Measurements from ENCODE around the gene OR7A17.

The OR7A17 gene

DNA sequence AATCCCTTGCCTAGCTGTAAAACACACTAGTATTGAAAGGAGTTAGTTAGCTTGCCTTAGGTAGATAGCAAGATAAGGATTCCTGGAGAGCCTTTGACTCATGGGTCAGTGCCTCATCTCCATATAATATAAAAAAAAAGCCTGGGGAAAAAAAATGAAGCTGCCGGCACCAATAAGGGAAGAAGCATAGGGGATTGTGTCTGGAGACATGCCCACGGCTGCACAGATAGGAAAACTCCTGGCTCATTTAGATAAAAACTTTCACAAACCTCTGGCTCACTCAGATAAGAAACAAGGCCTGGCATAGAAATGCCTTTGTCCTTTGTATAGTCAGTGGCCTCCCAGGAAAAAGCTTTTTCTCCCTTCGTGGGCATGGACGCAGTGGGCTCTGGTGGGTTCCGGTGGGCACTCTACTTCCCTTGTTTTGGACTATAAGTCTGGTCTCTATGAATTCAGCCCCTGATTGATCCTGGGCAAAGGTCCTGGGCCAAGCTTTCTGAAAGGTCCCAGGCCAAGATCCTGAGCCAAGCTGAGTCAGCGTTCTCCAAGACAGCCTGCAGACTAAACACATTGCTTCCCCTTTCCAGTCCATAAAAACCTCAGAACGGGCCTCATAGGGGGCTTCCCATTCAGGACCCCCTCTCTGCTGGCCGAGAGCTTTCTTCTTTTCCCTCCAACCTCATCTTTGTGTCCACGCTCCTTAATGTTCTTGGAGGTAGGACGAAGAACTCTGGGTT, 4.9 kb upstream of the OR7A17 start:
- TF ChIP-seq, protein P1, sequence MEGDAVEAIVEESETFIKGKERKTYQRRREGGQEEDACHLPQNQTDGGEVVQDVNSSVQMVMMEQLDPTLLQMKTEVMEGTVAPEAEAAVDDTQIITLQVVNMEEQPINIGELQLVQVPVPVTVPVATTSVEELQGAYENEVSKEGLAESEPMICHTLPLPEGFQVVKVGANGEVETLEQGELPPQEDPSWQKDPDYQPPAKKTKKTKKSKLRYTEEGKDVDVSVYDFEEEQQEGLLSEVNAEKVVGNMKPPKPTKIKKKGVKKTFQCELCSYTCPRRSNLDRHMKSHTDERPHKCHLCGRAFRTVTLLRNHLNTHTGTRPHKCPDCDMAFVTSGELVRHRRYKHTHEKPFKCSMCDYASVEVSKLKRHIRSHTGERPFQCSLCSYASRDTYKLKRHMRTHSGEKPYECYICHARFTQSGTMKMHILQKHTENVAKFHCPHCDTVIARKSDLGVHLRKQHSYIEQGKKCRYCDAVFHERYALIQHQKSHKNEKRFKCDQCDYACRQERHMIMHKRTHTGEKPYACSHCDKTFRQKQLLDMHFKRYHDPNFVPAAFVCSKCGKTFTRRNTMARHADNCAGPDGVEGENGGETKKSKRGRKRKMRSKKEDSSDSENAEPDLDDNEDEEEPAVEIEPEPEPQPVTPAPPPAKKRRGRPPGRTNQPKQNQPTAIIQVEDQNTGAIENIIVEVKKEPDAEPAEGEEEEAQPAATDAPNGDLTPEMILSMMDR (IDR thresholded peaks at IDR 0.05; ENCODE audit: low read length), result no peak
- no peak for TF ChIP-seq EZH2 (IDR thresholded peaks at IDR 0.05; ENCODE audit: borderline replicate concordance, low read length)
- no peaks in the 10 kb centered on the region for H3K36me3 ChIP-seq (ENCODE audit: insufficient read depth, low read length)

GRCh38 chr19:14889994-14890642, 4.2 kb upstream of the OR7A17 start:
- Histone ChIP-seq H3K9me2 (ENCODE audit: low read depth, low read length) (no peaks in the 10 kb centered on the region), H3K4me3 (ENCODE audit: low read depth, low read length, poor library complexity, severe bottlenecking) (no peak overlapping the region), H3K9ac (ENCODE audit: low read length) (no peak overlapping the region), H3K4me2 (ENCODE audit: low read length) (no peak overlapping the region), H3K36me3 (ENCODE audit: insufficient read depth, low read length) (no peaks in the 10 kb centered on the region), H3K9me3 (ENCODE audit: low read length) (0 out of 2 replicates have a peak, but pooled peaks cover 2% of the 10 kb centered on the region), H3F3A (ENCODE audit: insufficient read depth, low read length) (no peaks in the 10 kb centered on the region), H3K79me2 (ENCODE audit: insufficient read depth, low read length) (no peaks in the 10 kb centered on the region), H3K27me3 (ENCODE audit: insufficient read depth, low read length) (no peaks in the 10 kb centered on the region), H4K20me1 (ENCODE audit: insufficient read depth, low read length) (no peaks in the 10 kb centered on the region), H2AFZ (ENCODE audit: low read length) (no peak overlapping the region), H3K27ac (ENCODE audit: low read depth, low read length, poor library complexity, severe bottlenecking) (no peak overlapping the region), H3K4me1 (ENCODE audit: insufficient read depth, low read length, severe bottlenecking) (no peaks in the 10 kb centered on the region)
- no peak for TF ChIP-seq EZH2 (IDR thresholded peaks at IDR 0.05; ENCODE audit: borderline replicate concordance, low read length)
- TF ChIP-seq, protein P1 (IDR thresholded peaks at IDR 0.05; ENCODE audit: low read length), result no peak

More for the DNA sequence above, 4.9 kb upstream of the OR7A17 start:
- Histone ChIP-seq H3F3A (ENCODE audit: insufficient read depth, low read length) (no peaks in the 10 kb centered on the region), H3K9ac (ENCODE audit: low read length) (no peak overlapping the region), H4K20me1 (ENCODE audit: insufficient read depth, low read length) (no peaks in the 10 kb centered on the region), H3K9me2 (ENCODE audit: low read depth, low read length) (no peaks in the 10 kb centered on the region), H2AFZ (ENCODE audit: low read length) (no peak overlapping the region), H3K4me1 (ENCODE audit: insufficient read depth, low read length, severe bottlenecking) (no peaks in the 10 kb centered on the region), H3K27ac (ENCODE audit: low read depth, low read length, poor library complexity, severe bottlenecking) (no peak overlapping the region), H3K79me2 (ENCODE audit: insufficient read depth, low read length) (no peaks in the 10 kb centered on the region), H3K4me3 (ENCODE audit: low read depth, low read length, poor library complexity, severe bottlenecking) (no peak overlapping the region), H3K27me3 (ENCODE audit: insufficient read depth, low read length) (no peaks in the 10 kb centered on the region), H3K9me3 (ENCODE audit: low read length) (0 out of 2 replicates have a peak, but pooled peaks cover 2% of the 10 kb centered on the region), H3K4me2 (ENCODE audit: low read length) (no peak overlapping the region)

- H3K4me2 ChIP-seq (ENCODE audit: low read length), result no peak overlapping the region
- TF ChIP-seq, protein P1 (IDR thresholded peaks at IDR 0.05; ENCODE audit: low read length), result peak; percentile 62
- TF ChIP-seq EZH2 (IDR thresholded peaks at IDR 0.05; ENCODE audit: borderline replicate concordance, low read length), result no peak
- no peaks in the 10 kb centered on the region for H3K9me3 ChIP-seq (ENCODE audit: low read length)
- H2AFZ ChIP-seq (ENCODE audit: low read length), result no peak overlapping the region
- no peak overlapping the region for H3K27ac ChIP-seq (ENCODE audit: low read depth, low read length, poor library complexity, severe bottlenecking)
- H3K27me3 ChIP-seq (ENCODE audit: insufficient read depth, low read length), result no peaks in the 10 kb centered on the region
- H3K4me1 ChIP-seq (ENCODE audit: insufficient read depth, low read length, severe bottlenecking), result no peaks in the 10 kb centered on the region
- H3K4me3 ChIP-seq (ENCODE audit: low read depth, low read length, poor library complexity, severe bottlenecking), result no peak overlapping the region
- no peaks in the 10 kb centered on the region for H3K36me3 ChIP-seq (ENCODE audit: insufficient read depth, low read length)
- no peak overlapping the region for H3K9ac ChIP-seq (ENCODE audit: low read length)
- H3K9me2 ChIP-seq (ENCODE audit: low read depth, low read length), result no peaks in the 10 kb centered on the region
- no peaks in the 10 kb centered on the region for H3F3A ChIP-seq (ENCODE audit: insufficient read depth, low read length)
- no peaks in the 10 kb centered on the region for H4K20me1 ChIP-seq (ENCODE audit: insufficient read depth, low read length)
- no peaks in the 10 kb centered on the region for H3K79me2 ChIP-seq (ENCODE audit: insufficient read depth, low read length)
These were observed 14.2 kb downstream of the OR7A17 start for GRCh38 chr19:14871619-14872230.
